ENCODE measurements around the gene PTCD2.

Gene PTCD2

GRCh38 chr5:72319976-72320752, at the start of gene PTCD2, which contains the start of gene MRPS27:
Gene PTCD2 (plus strand): TSS chr5:72320373. CDS start chr5:72320383, 10 bp downstream.
Gene MRPS27 (minus strand): TSS chr5:72320240. CDS start chr5:72320221, 19 bp downstream.
- peak; percentile 93 for DNase-seq (ENCODE audit: low read depth)

- no peak for DNase-seq (ENCODE audit: low read depth)
These were observed 48.5 kb upstream of the PTCD2 start for GRCh38 chr5:72271702-72272101.

GRCh38 chr5:72272398-72272797, 47.8 kb upstream of the PTCD2 start:
- DNase-seq (ENCODE audit: low read depth): no peak

GRCh38 chr5:72273547-72273946, 46.6 kb upstream of the PTCD2 start:
- DNase-seq (ENCODE audit: low read depth): no peak

- DNase-seq (ENCODE audit: low read depth): no peak
These were observed 43.9 kb upstream of the PTCD2 start for GRCh38 chr5:72276219-72276752.

- peak; percentile 25 for DNase-seq (ENCODE audit: low read depth)
These were observed 39.5 kb upstream of the PTCD2 start for GRCh38 chr5:72280581-72281069.

GRCh38 chr5:72281430-72281763, 38.8 kb upstream of the PTCD2 start:
- no peak for DNase-seq (ENCODE audit: low read depth)

- no peak for DNase-seq (ENCODE audit: low read depth)
These were observed 38.2 kb upstream of the PTCD2 start for GRCh38 chr5:72281764-72282499.

GRCh38 chr5:72282878-72283277, 37.3 kb upstream of the PTCD2 start:
- DNase-seq (ENCODE audit: low read depth): no peak

GRCh38 chr5:72283358-72283757, 36.8 kb upstream of the PTCD2 start:
- DNase-seq (ENCODE audit: low read depth): no peak

GRCh38 chr5:72284559-72285423, 35.4 kb upstream of the PTCD2 start:
- DNase-seq (ENCODE audit: low read depth): no peak

- DNase-seq (ENCODE audit: low read depth): no peak
These were observed 34.8 kb upstream of the PTCD2 start for GRCh38 chr5:72285424-72285821.

- DNase-seq (ENCODE audit: low read depth): no peak
These were observed 33.4 kb upstream of the PTCD2 start for GRCh38 chr5:72286798-72287197.

- DNase-seq (ENCODE audit: low read depth): no peak
These were observed 31.2 kb upstream of the PTCD2 start for GRCh38 chr5:72288924-72289323.

GRCh38 chr5:72290356-72291133, 29.6 kb upstream of the PTCD2 start:
- DNase-seq (ENCODE audit: low read depth): no peak

- DNase-seq (ENCODE audit: low read depth): no peak
These were observed 28.6 kb upstream of the PTCD2 start for GRCh38 chr5:72291601-72292000.

GRCh38 chr5:72292411-72292810, 27.8 kb upstream of the PTCD2 start:
- no peak for DNase-seq (ENCODE audit: low read depth)

GRCh38 chr5:72293495-72294055, 26.6 kb upstream of the PTCD2 start:
- no peak for DNase-seq (ENCODE audit: low read depth)

- DNase-seq (ENCODE audit: low read depth): no peak
These were observed 25.7 kb upstream of the PTCD2 start for GRCh38 chr5:72294473-72294872.

- no peak for DNase-seq (ENCODE audit: low read depth)
These were observed 24.6 kb upstream of the PTCD2 start for GRCh38 chr5:72295539-72295938.

GRCh38 chr5:72296256-72296655, 23.9 kb upstream of the PTCD2 start:
- no peak for DNase-seq (ENCODE audit: low read depth)

All from CMK (cell line).